CD14-positive monocyte (primary cell): ENCODE data around the gene ATXN1. TPM values are rescaled to one million over a fixed set of nuclear protein-coding genes. Genes with fewer than 3 reads are reported as not detected.
A peak's percentile ranks its signal among the peaks of the same experiment; 100 is the strongest.

Experiments
- DNase-seq, 3 donors: peaks; one replicate each; pipeline ENCODE4 v3.0.0-alpha.2; 2011 to 2022
- H2AFZ ChIP-seq: 2 replicates; pipeline ENCODE4 v1.6.0; 2012; ENCODE audit warnings: mild to moderate bottlenecking, low read depth, low read length, inconsistent platforms; ENCODE audit not compliant: insufficient read depth, poor library complexity, severe bottlenecking
- H3K27ac ChIP-seq, 2 donors: 1 replicate in 1 of 2; 2 replicates in 1 of 2; pipeline ENCODE4 v1.5.1; 2012 to 2013; ENCODE audit warnings: low read length in 2 of 2, control low read depth in 1 of 2, inconsistent platforms in 1 of 2, low read depth in 1 of 2, mild to moderate bottlenecking in 1 of 2
- H3K27me3 ChIP-seq, 2 donors: one replicate each; pipeline versions ENCODE4 v1.6.0 to v1.6.1; 2011 to 2013; ENCODE audit warnings: low read length in 2 of 2; ENCODE audit not compliant: control insufficient read depth in 2 of 2, insufficient read depth in 2 of 2
- H3K36me3 ChIP-seq, 2 donors: replicated peaks in 1 of 2; 1 replicate in 1 of 2; 2 replicates in 1 of 2; pipeline versions ENCODE4 v1.5.1 to v1.6.1; 2012 to 2013; ENCODE audit warnings: low read length in 2 of 2, control low read depth in 1 of 2, inconsistent platforms in 1 of 2, mild to moderate bottlenecking in 1 of 2; ENCODE audit not compliant: insufficient read depth in 2 of 2, control insufficient read depth in 1 of 2
- H3K4me1 ChIP-seq, 2 donors: 1 replicate in 1 of 2; 2 replicates in 1 of 2; pipeline versions ENCODE4 v1.5.1 to v1.6.1; 2012 to 2013; ENCODE audit warnings: low read length in 2 of 2, control low read depth in 1 of 2, inconsistent platforms in 1 of 2, mild to moderate bottlenecking in 1 of 2, moderate library complexity in 1 of 2; ENCODE audit not compliant: insufficient read depth in 2 of 2, control insufficient read depth in 1 of 2
- H3K4me2 ChIP-seq: replicated peaks from 2 replicates; pipeline ENCODE3; 2012; ENCODE audit warnings: low read length, moderate library complexity, mild to moderate bottlenecking; ENCODE audit not compliant: poor library complexity, severe bottlenecking; ENCODE audit errors: extremely low read depth
- H3K4me3 ChIP-seq, 3 experiments: fragments of 200-600 bp in 1 of 3; sonication (generic) in 1 of 3; replicated peaks in 1 of 3; 1 replicate in 2 of 3; 2 replicates in 1 of 3; pipeline ENCODE4 v1.5.1; 2011 to 2013; ENCODE audit warnings: low read length in 3 of 3, mild to moderate bottlenecking in 3 of 3, control low read depth in 2 of 3, low read depth in 2 of 3, inconsistent platforms in 1 of 3, moderate library complexity in 1 of 3
- H3K79me2 ChIP-seq: 2 replicates; pipeline ENCODE4 v1.6.0; 2012; ENCODE audit warnings: mild to moderate bottlenecking, control low read depth, inconsistent platforms, low read length, moderate library complexity; ENCODE audit not compliant: insufficient read depth
- H3K9ac ChIP-seq: 2 replicates; pipeline ENCODE4 v1.6.0; 2017; ENCODE audit warnings: low read length, mild to moderate bottlenecking; ENCODE audit not compliant: insufficient read depth, poor library complexity, severe bottlenecking
- H3K9me3 ChIP-seq, 2 donors: replicated peaks in 1 of 2; 1 replicate in 1 of 2; 2 replicates in 1 of 2; pipeline versions ENCODE4 v1.5.1 to v1.6.1; 2012 to 2013; ENCODE audit warnings: low read length in 2 of 2, control low read depth in 1 of 2; ENCODE audit not compliant: control insufficient read depth in 1 of 2, insufficient read depth in 1 of 2
- H4K20me1 ChIP-seq: 2 replicates; pipeline ENCODE4 v1.6.0; 2012; ENCODE audit warnings: mild to moderate bottlenecking, low read length, control low read depth, moderate library complexity; ENCODE audit not compliant: insufficient read depth
- H3K27ac Mint-ChIP-seq, 7 donors: one replicate each; pipeline ENCODE4 v1.8.0; 2020; ENCODE audit warnings: mild to moderate bottlenecking in 7 of 7, mixed read lengths in 7 of 7, moderate library complexity in 6 of 7, inconsistent platforms in 2 of 7
- H3K27me3 Mint-ChIP-seq, 3 donors: one replicate each; pipeline ENCODE4 v1.8.0; 2021 to 2022; ENCODE audit warnings: low read depth in 3 of 3, mild to moderate bottlenecking in 3 of 3, mixed read lengths in 3 of 3, moderate library complexity in 3 of 3, inconsistent platforms in 1 of 3
- H3K36me3 Mint-ChIP-seq, 2 donors: one replicate each; pipeline ENCODE4 v1.8.0; 2020; ENCODE audit warnings: mixed read lengths in 2 of 2, inconsistent platforms in 1 of 2, mild to moderate bottlenecking in 1 of 2
- H3K4me1 Mint-ChIP-seq: one replicate; pipeline ENCODE4 v1.8.0; 2020; ENCODE audit warnings: mild to moderate bottlenecking, mixed read lengths
- H3K4me3 Mint-ChIP-seq, 2 donors: one replicate each; pipeline ENCODE4 v1.8.0; 2020; ENCODE audit warnings: mild to moderate bottlenecking in 2 of 2, mixed read lengths in 2 of 2, moderate library complexity in 1 of 2
- H3K9me3 Mint-ChIP-seq, 7 donors: one replicate each; pipeline ENCODE4 v1.8.0; 2020 to 2022; ENCODE audit warnings: mixed read lengths in 7 of 7, mild to moderate bottlenecking in 6 of 7, moderate library complexity in 6 of 7, inconsistent platforms in 2 of 7
- CTCF ChIP-seq: fragments of 200-600 bp; IDR thresholded peaks from one replicate; pipeline ENCODE4 v1.8.0; 2022; ENCODE audit warnings: antibody characterized with exemption, mild to moderate bottlenecking
- WGBS: methylation state at CpG from one replicate; pipeline ENCODE4 v1.1.5; 2013; ENCODE audit warnings: missing lambda C conversion rate; ENCODE audit not compliant: insufficient coverage; 5-methylcytosine and 5-hydroxymethylcytosine counted together
- intact Hi-C, 2 donors: fragments of 100-400 bp; cut with micrococcal nuclease; formaldehyde crosslinking; loops; one replicate each; pipeline versions ENCODE4 v1.15.0 to v1.15.1; 2023
- polyA plus RNA-seq, 3 donors: library from polyadenylated mRNA; depleted of rRNA in 1 of 3; unstranded in 2 of 3; stranded (reverse) in 1 of 3; fragments of 300-500 nt in 2 of 3; fragments of >200 nt in 1 of 3; fragmentation: Illumina TruSeq in 2 of 3; gene quantifications; 1 replicate in 2 of 3; 2 replicates in 1 of 3; pipeline ENCODE4 v1.2.3, GENCODE V29; 2012 to 2021

Gene ATXN1
- polyA plus RNA-seq, 3 donors = 8.8 to 19.1 (median 10.9) TPM

GRCh38 chr6:16717275-16717942 lies 43.9 kb downstream of the ATXN1 start:
- peaks cover 68% of the 10 kb centered on the region for H3K79me2 ChIP-seq
- H3K27ac ChIP-seq = no peak overlapping the region
- no peak overlapping the region for H3K9ac ChIP-seq
- peaks cover 56% of the 10 kb centered on the region for H3K4me1 Mint-ChIP-seq
- no peaks in the 10 kb centered on the region for H3K9me3 Mint-ChIP-seq
- H2AFZ ChIP-seq = no peak overlapping the region
- H3K4me2 ChIP-seq = no peak overlapping the region
- 94% methylated on average over 7 of the region's 9 CpGs for WGBS
- H3K36me3 ChIP-seq = peaks cover 0 to 3% of the 10 kb centered on the region in 2 donors
- H3K4me3 ChIP-seq = no peak overlapping the region
- peaks cover 31% of the 10 kb centered on the region for H4K20me1 ChIP-seq
- no peak overlapping the region for H3K4me3 Mint-ChIP-seq
- TF ChIP-seq CTCF = no peak
- no peaks in the 10 kb centered on the region for H3K27me3 Mint-ChIP-seq
- intact Hi-C loops = no loop called here
- H3K27me3 ChIP-seq = no peaks in the 10 kb centered on the region
- DNase-seq = no peak
- no peaks in the 10 kb centered on the region for H3K9me3 ChIP-seq
- peaks cover 21 to 27% of the 10 kb centered on the region in 2 donors for H3K36me3 Mint-ChIP-seq
- peaks cover 45% of the 10 kb centered on the region in 2 donors for H3K4me1 ChIP-seq
- peak overlapping the region in 1 of 7 donors; percentile 18 for H3K27ac Mint-ChIP-seq

DNA sequence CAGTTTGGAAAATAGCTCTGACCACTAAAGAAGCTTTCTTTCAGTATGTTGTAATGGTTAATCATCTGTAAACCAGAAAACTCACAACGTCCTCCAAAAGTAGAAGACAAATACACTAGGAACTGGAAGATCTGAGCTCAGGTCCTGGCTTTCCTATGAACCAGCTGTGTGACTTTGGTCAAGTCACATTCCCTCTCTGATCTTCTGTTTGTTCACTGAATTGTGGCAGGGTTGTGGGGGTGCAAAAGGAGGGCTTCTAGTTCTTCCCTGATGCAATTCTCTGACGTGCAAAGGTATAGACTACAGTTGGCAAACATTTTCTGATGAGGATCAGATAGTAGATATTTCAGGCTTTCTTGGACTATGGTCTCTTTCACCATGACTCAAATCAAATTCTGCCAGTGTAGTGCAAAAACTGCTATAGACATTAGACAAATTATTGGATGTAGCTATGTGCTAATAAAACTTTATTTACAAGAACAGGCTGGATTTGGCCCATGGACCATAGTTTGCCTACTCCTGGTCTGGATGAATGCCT lies 44.9 kb downstream of the ATXN1 start:
- peaks cover 0 to 2% (median 0%) of the 10 kb centered on the region in 3 donors for H3K27me3 Mint-ChIP-seq
- intact Hi-C loops = no loop called here
- H3K4me1 Mint-ChIP-seq = peaks cover 66% of the 10 kb centered on the region
- H3K4me3 Mint-ChIP-seq = no peak overlapping the region
- Histone ChIP-seq H3K27ac (no peak overlapping the region), H4K20me1 (peaks cover 28% of the 10 kb centered on the region), H3K4me3 (no peak overlapping the region), H3K79me2 (peaks cover 67% of the 10 kb centered on the region), H3K9ac (no peak overlapping the region), H3K27me3 (no peaks in the 10 kb centered on the region), H3K9me3 (no peaks in the 10 kb centered on the region), H2AFZ (no peak overlapping the region), H3K36me3 (peaks cover 0 to 3% of the 10 kb centered on the region in 2 donors), H3K4me1 (peaks cover 55% of the 10 kb centered on the region in 2 donors), H3K4me2 (no peak overlapping the region)
- H3K27ac Mint-ChIP-seq = peak overlapping the region in 1 of 7 donors; percentile 36
- no CpG with 5 or more reads among the region's 2 CpGs for WGBS
- no peak for TF ChIP-seq CTCF
- H3K9me3 Mint-ChIP-seq = no peaks in the 10 kb centered on the region
- DNase-seq = no peak
- peaks cover 16 to 21% of the 10 kb centered on the region in 2 donors for H3K36me3 Mint-ChIP-seq
